ENCODE results near the gene ZNF775.

Gene ZNF775

DNA sequence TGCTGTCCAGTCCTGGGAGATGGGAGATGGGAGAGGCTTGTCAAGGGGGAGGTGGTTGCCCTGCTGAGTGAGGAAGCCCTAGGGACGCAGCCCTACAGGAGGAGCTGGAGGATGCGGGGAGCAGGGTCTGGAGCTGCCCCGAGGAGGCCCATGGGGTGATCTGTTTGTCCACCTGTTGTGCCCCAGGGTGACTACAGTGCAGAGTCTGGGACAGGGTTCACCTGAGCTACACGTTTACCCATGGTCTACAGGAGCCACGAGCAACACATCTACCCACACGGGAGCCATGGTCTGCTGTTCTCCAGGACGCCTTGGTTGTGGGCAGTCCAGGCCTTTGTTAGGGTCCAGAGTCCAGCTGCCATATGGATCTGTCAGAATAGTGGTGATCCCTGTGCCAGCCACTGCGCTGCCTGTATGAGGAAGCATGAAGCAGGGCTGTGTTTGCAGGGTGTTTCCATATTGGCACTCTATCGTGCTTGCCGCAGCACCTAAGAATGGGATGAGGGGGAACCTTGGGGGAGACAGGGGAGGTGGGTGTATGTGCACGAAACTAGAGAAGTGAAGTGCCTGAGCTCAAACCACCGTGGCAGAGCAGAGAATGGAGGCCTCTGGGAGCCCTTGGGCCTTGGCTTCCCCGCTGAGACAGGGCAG lies 23.7 kb downstream of the ZNF775 start:
- DNase-seq = no peak

DNA sequence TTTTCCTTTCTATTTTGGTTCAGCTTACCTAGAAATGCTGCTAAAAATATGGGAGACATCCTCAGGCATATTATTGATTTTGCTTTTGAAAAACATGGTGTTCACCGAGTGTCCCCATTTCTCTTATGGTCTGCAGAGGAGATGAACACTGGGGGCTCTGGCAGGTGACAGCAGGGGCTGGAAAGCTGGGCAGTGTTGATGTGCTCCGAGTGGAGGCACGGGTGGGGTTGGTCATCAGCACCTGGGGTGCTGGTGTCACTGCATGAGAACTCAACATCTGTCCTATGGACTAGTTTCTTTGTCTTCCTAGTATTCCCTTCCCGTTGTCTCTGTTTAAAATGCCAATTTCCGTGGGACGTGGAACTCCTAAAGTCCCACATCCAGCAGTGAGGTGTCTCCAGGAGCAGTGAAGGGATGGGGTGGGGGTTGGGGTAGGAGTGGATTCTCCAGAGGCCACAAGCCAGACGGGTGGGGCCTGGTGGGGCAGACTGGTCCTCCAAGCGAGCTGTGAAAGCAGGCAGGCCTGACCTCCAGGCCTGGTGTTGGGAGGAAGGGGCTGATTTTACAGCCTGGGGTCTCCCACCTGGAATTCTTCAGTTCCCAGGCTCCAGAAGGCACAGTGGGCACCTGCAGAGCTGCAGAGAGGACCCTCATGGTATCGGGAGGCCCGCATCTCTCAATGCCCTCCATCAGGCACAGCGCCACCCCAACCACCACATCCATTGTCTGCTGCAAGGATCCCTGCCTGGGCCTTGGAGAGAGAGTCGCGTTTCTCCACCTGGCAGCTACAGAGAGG lies 24.4 kb downstream of the ZNF775 start:
- DNase-seq = no peak

- DNase-seq = peak; percentile 56
Observed at GRCh38 chr7:150404172-150404804, 25.2 kb downstream of the ZNF775 start.

DNA sequence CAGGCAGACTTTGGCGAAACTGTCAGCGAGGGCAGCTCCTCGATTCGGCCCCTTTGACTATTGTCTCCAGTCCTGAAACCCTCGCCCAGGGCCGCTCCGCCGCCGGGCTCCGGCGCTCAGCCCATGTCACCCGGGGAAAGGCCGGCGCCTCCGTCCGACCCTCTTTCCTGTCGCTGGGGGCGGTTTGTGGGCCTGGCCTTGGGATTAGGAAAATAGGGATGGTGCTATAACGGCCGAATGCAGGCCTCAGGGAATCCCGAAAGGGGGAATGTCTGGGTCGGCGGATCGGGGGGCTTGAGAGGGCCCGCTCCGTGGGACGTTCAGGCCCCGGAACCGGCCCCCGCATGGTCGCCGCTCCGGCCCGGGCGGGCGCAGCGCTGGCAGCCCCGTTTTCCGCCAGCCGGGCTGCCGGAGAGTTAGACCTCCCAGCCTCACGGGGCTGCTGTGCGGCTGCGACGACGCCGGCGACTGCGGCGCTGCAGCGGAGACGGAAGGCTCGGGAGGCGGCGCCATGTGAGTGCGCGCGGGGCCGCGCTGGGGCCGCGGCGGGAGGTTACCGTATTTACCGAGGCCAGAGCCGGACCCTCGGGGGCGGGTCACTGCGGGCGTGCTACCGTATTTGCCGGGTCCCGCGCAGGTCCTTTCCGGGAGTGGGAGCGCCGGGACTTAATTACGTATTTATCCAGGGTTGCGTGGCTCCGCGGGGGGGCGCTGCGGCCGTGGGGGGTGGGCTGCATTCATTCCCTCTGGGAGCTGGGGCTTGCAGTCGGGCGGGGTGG lies 25.9 kb downstream of the ZNF775 start:
- DNase-seq = peak; percentile 97

- peak; percentile 77 for DNase-seq
Observed at GRCh38 chr7:150405584-150406311, 26.6 kb downstream of the ZNF775 start.

- DNase-seq = no peak
Observed at GRCh38 chr7:150406312-150406566, 27.1 kb downstream of the ZNF775 start.

DNA sequence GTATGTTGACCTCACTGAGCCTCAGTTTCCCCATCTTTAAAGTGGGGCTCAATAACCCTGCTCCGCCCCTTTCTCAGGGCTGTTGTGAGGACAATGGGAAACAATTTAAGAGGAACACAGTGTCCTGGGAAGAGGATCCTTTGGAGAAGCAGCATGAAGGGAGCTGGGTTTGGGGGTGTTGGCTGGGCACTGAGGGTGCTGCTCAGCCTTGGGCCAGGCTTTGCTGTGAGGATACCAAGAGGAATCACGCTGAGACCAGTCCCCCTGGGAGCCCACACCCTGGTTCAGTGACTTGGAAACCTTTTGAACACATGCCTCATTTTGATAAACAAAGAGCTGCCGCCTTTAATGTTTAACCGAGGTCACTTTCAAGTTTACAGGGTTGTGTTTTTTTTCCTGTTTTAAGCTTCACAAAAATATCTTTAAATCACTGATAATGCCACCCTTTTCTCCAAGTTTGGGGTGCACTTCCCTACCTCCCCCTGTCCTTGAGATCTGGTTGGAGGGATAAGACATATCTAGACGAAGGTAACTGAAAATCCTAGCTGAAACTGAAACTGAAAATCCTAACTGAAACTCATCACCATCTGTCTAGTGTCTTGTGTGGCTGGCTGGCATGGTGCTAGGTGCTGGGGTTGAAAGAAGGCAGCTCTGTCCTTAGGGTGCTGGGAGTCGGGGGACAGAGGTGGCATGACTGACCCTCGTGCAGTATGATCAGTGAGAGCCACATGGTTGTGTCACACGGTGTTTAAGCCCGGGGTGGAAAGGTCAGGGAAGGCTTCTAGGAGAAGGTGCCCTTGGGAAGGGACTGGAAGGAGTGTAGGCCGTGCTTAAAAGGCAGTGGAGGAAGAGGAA lies 27.7 kb downstream of the ZNF775 start:
- DNase-seq = no peak

DNA sequence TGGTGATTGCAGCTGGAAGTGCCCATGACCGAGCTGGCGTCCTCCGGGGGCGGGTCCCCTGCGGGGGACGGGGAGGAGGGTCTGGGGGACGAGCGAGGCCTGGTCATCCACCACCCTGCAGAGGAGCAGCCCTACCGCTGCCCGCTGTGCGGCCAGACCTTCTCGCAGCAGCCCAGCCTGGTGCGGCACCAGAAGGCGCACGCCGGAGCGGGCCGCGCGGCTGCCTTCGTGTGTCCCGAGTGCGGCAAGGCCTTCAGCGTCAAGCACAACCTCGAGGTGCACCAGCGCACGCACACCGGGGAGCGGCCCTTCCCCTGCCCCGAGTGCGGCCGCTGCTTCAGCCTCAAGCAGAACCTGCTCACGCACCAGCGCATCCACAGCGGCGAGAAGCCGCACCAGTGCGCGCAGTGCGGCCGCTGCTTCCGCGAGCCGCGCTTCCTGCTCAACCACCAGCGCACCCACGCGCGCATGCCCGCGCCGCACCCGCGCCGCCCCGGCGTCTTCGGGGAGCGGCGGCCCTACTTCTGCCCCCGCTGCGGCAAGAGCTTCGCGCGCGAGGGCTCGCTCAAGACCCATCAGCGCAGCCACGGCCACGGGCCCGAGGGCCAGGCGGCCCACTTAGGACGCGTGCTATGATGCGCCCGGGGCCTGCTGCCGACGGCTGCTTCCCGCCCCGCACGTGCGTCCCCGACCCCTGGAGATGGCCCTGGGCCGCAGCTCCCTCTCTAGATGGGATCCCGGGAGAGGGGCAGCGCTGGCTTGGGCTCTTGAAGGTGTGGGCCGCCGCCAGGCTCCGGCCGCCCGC lies 28.7 kb downstream of the ZNF775 start:
- no peak for DNase-seq

- no peak for DNase-seq
Observed at GRCh38 chr7:150408393-150409299, 29.5 kb downstream of the ZNF775 start.

DNA sequence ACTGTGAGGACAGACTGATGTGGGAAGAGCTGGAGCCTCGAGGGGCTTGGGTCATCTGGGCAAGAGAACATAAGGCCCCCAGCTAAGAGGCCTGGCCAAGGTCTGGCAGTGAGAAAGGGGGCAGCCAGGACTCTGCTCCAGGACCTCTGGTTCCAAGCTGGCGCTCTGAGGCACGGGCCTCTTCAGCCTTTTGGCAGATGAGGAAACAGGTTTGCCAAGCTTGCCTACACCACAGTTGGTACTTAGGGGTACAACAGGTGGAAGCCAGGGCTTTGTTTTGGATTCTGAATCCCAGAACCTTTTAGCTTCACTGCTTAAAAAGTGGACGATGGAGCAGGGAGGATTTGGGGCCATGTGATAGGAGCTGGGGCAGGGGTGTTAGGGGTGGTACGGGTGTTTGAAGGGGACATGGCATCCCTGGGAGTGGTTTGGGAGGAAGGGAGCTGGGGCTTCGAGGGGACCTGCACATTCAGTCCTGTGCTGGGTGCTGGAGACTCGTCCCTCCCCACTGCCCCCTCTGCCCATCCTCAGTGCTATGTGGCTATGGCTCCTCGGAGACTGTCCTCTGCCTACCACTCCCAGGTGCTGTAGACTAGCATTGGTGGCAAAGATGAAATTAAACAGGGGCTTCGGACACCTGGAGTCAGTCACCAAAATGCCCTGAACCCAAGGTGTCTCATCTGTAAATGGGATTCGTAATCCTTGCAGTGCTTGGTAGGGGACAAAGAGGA lies 30.3 kb downstream of the ZNF775 start:
- DNase-seq = no peak

DNA sequence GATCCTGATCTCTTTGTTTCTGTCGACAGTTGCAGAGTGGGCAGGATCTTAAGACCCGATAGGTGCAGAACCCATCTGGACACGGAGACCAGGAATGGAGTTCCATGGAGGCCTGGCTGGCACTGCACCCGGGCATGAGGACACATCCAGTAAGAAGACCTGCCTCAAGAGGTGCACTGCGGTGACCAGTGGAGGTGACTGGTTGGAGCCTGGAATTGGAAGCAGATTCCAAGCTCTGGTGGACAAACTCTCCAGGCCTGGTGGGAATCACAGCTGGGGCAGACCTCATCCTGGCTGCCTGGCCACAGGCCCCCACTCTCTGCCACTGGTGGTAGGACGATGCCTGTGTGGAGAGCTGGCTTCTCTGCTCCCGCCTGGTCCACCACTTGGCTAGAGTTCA lies 31.0 kb downstream of the ZNF775 start:
- no peak for DNase-seq

DNA sequence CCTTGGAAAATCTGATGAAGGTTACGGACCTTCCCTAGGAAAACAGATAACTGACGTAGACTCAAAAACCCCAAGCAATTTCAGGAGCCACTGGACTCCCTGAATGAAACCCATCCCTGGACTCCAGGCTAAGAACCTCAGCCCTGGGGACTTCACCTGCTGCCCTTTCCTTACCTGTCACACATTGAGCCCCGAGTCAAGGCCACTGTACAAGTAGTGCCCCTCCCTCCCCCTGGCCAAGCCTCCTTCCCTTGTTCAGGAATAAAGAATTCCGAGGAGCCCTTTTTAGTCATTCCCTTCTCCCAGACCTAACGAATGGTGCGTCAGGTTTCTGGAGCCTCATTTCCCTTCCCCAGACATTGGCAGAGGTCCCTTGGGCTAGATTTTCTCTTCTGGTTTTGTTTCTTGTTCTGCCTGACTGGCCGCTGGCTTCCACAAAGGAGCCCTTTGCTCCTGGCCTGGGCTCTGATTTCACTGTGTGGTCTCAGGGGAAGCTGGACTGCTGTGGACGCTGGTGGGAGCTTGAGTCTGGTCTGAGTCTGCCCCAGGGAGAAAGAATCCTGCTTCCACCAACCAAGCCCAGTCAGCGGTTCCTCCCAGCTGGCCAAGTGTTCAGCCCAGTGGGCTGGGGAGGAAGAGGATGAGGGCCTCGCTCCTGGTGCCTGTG lies 31.7 kb downstream of the ZNF775 start:
- DNase-seq = no peak

GRCh38 chr7:150411606-150412005 lies 32.5 kb downstream of the ZNF775 start:
- DNase-seq = no peak

DNA sequence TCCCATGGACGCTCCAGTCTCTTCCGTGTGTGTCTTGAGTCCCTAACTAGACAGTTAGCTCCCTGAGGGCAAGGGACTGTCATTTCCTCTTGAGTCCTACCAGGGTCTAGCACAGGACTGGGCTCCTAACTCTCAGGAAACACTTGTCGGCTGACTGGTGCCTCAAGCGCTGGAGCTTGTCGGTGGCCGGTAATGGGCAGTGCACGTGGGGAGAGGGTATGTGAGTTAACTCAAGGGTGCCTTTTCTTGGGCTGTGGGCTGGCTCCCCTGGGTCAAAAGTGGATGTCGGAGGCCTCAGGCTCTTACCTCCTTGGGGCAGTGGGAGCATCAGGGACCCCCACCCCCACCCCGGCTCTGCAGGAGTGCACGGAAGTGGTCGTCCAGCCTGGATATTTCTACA lies 32.9 kb downstream of the ZNF775 start:
- DNase-seq = no peak

- no peak for DNase-seq
Observed at GRCh38 chr7:150412518-150413488, 33.7 kb downstream of the ZNF775 start.

- DNase-seq = no peak
Observed at GRCh38 chr7:150413640-150414081, 34.5 kb downstream of the ZNF775 start.

All from NCI-H69 (cell line).